DND-41 (cell line): Measurements from ENCODE around the gene EHD3.

Experiments
- ATAC-seq: fragments of 200-7000 bp; cut with Tn5 transposase; 3 replicates; pipeline ENCODE4 v1.9.1; 2021; ENCODE audit warnings: low read depth; ENCODE audit not compliant: insufficient read depth
- DNase-seq: peaks from one replicate; pipeline ENCODE4 v3.0.0-alpha.2; 2020
- H2AFZ ChIP-seq: 2 replicates; pipeline ENCODE4 v1.6.0; 2012; ENCODE audit warnings: low read depth, low read length
- H3K27ac ChIP-seq: 2 replicates; pipeline ENCODE4 v1.5.1; 2012; ENCODE audit warnings: low read length, inconsistent platforms
- H3K27me3 ChIP-seq: fragments of 200-600 bp; sonication (generic); 2 replicates; pipeline ENCODE4 v1.6.0; 2012; ENCODE audit warnings: low read length, mild to moderate bottlenecking, inconsistent platforms; ENCODE audit not compliant: insufficient read depth, poor library complexity
- H3K36me3 ChIP-seq: 2 replicates; pipeline ENCODE4 v1.5.1; 2012; ENCODE audit warnings: low read length, inconsistent platforms; ENCODE audit not compliant: insufficient read depth
- H3K4me1 ChIP-seq: 2 replicates; pipeline ENCODE4 v1.5.1; 2012; ENCODE audit warnings: mild to moderate bottlenecking, low read length; ENCODE audit not compliant: insufficient read depth
- H3K4me2 ChIP-seq: 2 replicates; pipeline ENCODE4 v1.6.0; 2012; ENCODE audit warnings: mild to moderate bottlenecking, moderate library complexity, low read length, inconsistent platforms; ENCODE audit not compliant: insufficient read depth
- H3K4me3 ChIP-seq, 2 experiments: fragments of 200-600 bp in 1 of 2; shearing (Covaris generic) in 1 of 2; 2 replicates each; pipeline ENCODE4 v1.5.1; 2012 to 2016; ENCODE audit warnings: inconsistent platforms in 2 of 2, low read length in 2 of 2, mild to moderate bottlenecking in 2 of 2, low read depth in 1 of 2, moderate library complexity in 1 of 2
- H3K79me2 ChIP-seq: 2 replicates; pipeline ENCODE4 v1.6.0; 2012; ENCODE audit warnings: low read length, inconsistent platforms; ENCODE audit not compliant: insufficient read depth
- H3K9ac ChIP-seq: 2 replicates; pipeline ENCODE4 v1.6.0; 2012; ENCODE audit warnings: low read depth, mild to moderate bottlenecking, inconsistent platforms, low read length, moderate library complexity
- H3K9me3 ChIP-seq: 2 replicates; pipeline ENCODE4 v1.5.1; 2012; ENCODE audit warnings: low read length, moderate library complexity, mild to moderate bottlenecking, inconsistent platforms; ENCODE audit not compliant: insufficient read depth, severe bottlenecking
- H4K20me1 ChIP-seq: 2 replicates; pipeline ENCODE4 v1.6.0; 2012; ENCODE audit warnings: low read length; ENCODE audit not compliant: insufficient read depth
- CTCF ChIP-seq: IDR thresholded peaks from 2 replicates; pipeline ENCODE4 v1.5.1; 2012; ENCODE audit warnings: borderline replicate concordance, low read length, moderate library complexity, mild to moderate bottlenecking; ENCODE audit not compliant: poor library complexity, severe bottlenecking; ENCODE audit errors: extremely low read depth
- EZH2 ChIP-seq: IDR thresholded peaks from 3 replicates; pipeline ENCODE4 v1.6.1; 2012; ENCODE audit warnings: borderline replicate concordance, low read depth, mild to moderate bottlenecking, moderate library complexity, low read length, inconsistent platforms; ENCODE audit not compliant: severe bottlenecking

Gene EHD3

GRCh38 chr2:31254237-31255203 lies 20.6 kb downstream of the EHD3 start:
- TF ChIP-seq CTCF (no peak), EZH2 (no peak)
- no peak overlapping the region for H3K4me3 ChIP-seq
- H4K20me1 ChIP-seq: no peaks in the 10 kb centered on the region
- no peaks in the 10 kb centered on the region for H3K27me3 ChIP-seq
- H3K36me3 ChIP-seq: no peaks in the 10 kb centered on the region
- H3K4me2 ChIP-seq: no peak overlapping the region
- H2AFZ ChIP-seq: no peak overlapping the region
- no peak overlapping the region for H3K27ac ChIP-seq
- ATAC-seq (no peak), DNase-seq (no peak)
- no peak overlapping the region for H3K9ac ChIP-seq
- no peaks in the 10 kb centered on the region for H3K4me1 ChIP-seq
- H3K9me3 ChIP-seq: no peaks in the 10 kb centered on the region
- H3K79me2 ChIP-seq: no peaks in the 10 kb centered on the region

- Histone ChIP-seq H3K9ac (no peak overlapping the region), H4K20me1 (no peaks in the 10 kb centered on the region), H3K27ac (no peak overlapping the region), H3K79me2 (no peaks in the 10 kb centered on the region), H3K4me1 (no peaks in the 10 kb centered on the region), H3K4me3 (no peak overlapping the region), H3K9me3 (no peaks in the 10 kb centered on the region), H3K27me3 (no peaks in the 10 kb centered on the region), H3K4me2 (no peak overlapping the region), H2AFZ (no peak overlapping the region), H3K36me3 (no peaks in the 10 kb centered on the region)
- ATAC-seq: no peak
- no peak for DNase-seq
- no peak for TF ChIP-seq EZH2
- no peak for TF ChIP-seq CTCF
Observed at GRCh38 chr2:31255911-31256571, 22.1 kb downstream of the EHD3 start.

- Histone ChIP-seq H3K27me3 (no peaks in the 10 kb centered on the region), H4K20me1 (no peaks in the 10 kb centered on the region), H3K36me3 (no peaks in the 10 kb centered on the region), H2AFZ (no peak overlapping the region), H3K79me2 (no peaks in the 10 kb centered on the region), H3K4me3 (no peak overlapping the region), H3K9ac (no peak overlapping the region), H3K4me2 (no peak overlapping the region), H3K9me3 (no peaks in the 10 kb centered on the region), H3K4me1 (no peaks in the 10 kb centered on the region), H3K27ac (no peak overlapping the region)
- ATAC-seq (0 out of 3 replicates have a peak, but pooled peaks have one; percentile 17), DNase-seq (no peak)
- TF ChIP-seq CTCF (no peak), EZH2 (no peak)
Observed at GRCh38 chr2:31256611-31257382, 22.8 kb downstream of the EHD3 start.
